NB4 (cell line): ENCODE measurements around the gene ZER1.

Source experiments
- DNase-seq: peaks from one replicate; pipeline ENCODE4 v3.0.0; 2010; ENCODE audit warnings: low read depth
- H3K4me3 ChIP-seq: one replicate; pipeline ENCODE4 v1.5.1; 2011; ENCODE audit warnings: mild to moderate bottlenecking, low read depth, low read length, moderate library complexity
- MAX ChIP-seq: IDR thresholded peaks from 2 replicates; pipeline ENCODE4 v1.6.1; 2011; ENCODE audit warnings: low read depth, low read length
- MYC ChIP-seq: IDR thresholded peaks from 2 replicates; pipeline ENCODE4 v1.6.1; 2011; ENCODE audit warnings: low read depth, low read length
- POLR2A ChIP-seq: IDR thresholded peaks from 2 replicates; pipeline ENCODE4 v1.6.1; 2011; ENCODE audit warnings: mild to moderate bottlenecking; ENCODE audit not compliant: insufficient read length; ENCODE audit errors: extremely low read depth
- TF ChIP-seq, protein P1 (sequence below): IDR thresholded peaks from one replicate; pipeline ENCODE4 v1.5.1; 2012; ENCODE audit warnings: low read depth, low read length

The ZER1 gene

DNA sequence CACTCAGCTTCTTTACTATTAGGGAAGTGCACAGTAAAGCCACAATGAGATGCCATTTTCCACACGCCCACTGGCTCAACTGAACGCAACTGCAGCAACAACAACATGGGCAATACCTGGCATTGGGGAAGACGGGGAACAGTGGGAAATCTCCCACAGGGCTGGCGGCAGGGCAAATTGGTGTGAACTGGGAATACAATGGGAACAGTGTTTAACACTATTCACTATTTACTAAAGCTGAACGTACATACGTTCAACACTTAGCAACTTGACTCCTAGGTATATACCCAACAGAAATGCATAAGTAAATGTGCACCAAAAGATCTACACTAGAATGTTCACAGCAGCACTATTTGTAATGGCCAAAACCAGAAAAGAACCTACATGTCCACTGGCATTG, 14.1 kb downstream of the ZER1 start:
- TF ChIP-seq MYC (no peak), POLR2A (no peak), MAX (no peak)
- no peak for DNase-seq
- no peak overlapping the region for H3K4me3 ChIP-seq

- TF ChIP-seq, protein P1, sequence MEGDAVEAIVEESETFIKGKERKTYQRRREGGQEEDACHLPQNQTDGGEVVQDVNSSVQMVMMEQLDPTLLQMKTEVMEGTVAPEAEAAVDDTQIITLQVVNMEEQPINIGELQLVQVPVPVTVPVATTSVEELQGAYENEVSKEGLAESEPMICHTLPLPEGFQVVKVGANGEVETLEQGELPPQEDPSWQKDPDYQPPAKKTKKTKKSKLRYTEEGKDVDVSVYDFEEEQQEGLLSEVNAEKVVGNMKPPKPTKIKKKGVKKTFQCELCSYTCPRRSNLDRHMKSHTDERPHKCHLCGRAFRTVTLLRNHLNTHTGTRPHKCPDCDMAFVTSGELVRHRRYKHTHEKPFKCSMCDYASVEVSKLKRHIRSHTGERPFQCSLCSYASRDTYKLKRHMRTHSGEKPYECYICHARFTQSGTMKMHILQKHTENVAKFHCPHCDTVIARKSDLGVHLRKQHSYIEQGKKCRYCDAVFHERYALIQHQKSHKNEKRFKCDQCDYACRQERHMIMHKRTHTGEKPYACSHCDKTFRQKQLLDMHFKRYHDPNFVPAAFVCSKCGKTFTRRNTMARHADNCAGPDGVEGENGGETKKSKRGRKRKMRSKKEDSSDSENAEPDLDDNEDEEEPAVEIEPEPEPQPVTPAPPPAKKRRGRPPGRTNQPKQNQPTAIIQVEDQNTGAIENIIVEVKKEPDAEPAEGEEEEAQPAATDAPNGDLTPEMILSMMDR: no peak
- no peak for DNase-seq
- H3K4me3 ChIP-seq: no peak overlapping the region
These were observed 18.1 kb downstream of the ZER1 start for GRCh38 chr9:128753627-128754026.

DNA sequence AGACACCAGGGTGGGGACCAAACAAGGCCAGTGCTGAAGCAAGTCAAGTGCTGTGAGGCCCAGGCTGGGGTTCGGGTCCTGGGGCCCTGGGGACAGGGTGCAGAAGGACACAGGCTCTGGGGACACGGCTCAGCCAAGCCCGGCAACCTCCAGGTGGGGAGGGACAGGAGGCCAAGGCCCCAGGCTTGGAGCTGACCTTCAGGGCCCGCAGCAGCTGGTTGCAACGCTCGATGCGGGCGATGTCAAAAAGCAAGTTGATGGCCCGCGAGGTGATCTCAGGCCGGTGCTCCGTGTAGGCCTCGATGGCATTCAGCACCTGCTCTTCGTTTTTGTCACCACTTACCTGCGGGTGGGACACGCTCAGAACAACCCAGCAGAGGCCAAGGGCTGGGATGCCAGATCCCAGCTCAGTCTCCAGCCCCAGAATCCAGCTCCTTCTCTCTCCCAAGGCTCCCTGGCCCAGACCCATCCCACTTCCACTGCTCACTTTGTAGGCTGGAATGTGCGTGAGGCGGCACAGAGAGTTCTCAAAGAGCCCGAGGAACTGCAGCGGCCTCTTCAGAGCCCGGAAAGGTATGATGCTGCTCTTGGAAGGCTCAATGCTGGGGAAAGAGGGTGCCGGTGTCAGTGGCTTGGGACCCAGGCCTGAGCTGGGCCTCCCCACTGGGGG, 20.7 kb downstream of the ZER1 start:
- TF ChIP-seq MYC: no peak
- no peak for TF ChIP-seq POLR2A
- TF ChIP-seq MAX: no peak
- TF ChIP-seq, protein P1: no peak
- H3K4me3 ChIP-seq: no peak overlapping the region
- no peak for DNase-seq

DNA sequence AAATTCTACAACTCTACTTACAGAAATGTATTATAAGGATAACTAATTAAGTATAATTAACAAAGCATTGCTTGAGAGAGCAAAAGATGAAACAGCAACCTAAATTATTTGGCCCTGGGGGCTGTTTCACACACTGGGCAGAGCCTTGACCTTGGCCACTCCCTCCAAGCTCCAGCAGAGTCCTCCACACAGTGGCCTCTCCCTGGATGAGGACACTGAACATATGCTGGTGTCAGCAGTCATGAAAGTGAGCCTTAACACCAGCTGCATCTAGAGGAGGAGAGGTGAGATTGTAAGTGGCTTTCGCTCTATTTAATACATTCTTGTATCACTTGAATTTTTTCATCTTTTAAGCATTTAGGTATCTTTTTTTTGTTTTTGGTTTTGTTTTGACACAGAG, 24.5 kb downstream of the ZER1 start:
- no peak for TF ChIP-seq MAX
- no peak for DNase-seq
- H3K4me3 ChIP-seq: no peak overlapping the region

DNA sequence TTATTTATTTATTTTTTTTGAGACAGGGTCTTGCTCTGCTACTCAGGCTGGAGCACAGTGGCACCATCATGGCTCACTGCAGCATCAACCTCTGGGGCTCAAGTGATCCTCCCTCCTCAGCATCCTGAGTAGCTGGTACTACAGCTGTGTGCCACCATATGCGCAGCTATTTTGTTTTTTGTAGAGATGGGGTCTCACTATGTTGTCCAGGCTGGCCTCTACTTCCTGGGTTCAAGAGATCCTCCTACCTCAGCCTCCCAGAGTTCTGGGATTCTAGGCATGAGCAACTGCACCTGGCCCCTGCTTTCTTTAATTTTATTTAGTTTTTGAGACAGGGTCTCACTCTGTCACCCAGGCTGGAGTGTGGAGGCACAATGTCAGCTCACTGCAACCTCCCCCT, 28.3 kb downstream of the ZER1 start:
- no peak for DNase-seq
- TF ChIP-seq, protein P1: no peak
- TF ChIP-seq MYC: no peak
- TF ChIP-seq MAX: no peak
- no peak for TF ChIP-seq POLR2A
- H3K4me3 ChIP-seq: no peak overlapping the region

DNA sequence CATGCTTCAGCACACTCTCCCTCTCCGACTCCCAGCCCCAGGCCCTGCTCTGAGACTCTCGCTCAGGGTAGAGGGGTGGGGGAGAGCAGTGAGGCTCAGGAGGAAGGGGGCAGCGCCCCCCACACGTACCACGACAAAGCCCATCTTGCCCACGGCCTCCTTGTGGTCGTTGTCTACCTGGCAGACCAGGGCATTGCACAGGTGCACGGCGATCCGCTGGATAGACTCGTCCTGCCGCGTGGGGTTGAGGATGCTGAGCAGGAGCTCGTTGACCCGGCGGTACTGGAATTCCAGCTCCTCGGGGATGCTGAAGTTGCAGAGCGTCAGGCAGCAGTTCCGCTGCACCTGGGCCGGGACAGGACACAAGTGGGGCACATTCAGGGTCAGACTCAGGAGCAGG, 29.3 kb downstream of the ZER1 start:
- H3K4me3 ChIP-seq: no peak overlapping the region
- TF ChIP-seq MYC: no peak
- TF ChIP-seq, protein P1: no peak
- no peak for TF ChIP-seq POLR2A
- no peak for TF ChIP-seq MAX
- DNase-seq: no peak

GRCh38 chr9:128735373-128735772, 36.4 kb downstream of the ZER1 start:
- DNase-seq: no peak

More at GRCh38 chr9:128735373-128735772, 36.4 kb downstream of the ZER1 start:
- no peak overlapping the region for H3K4me3 ChIP-seq
- TF ChIP-seq MAX (no peak), POLR2A (no peak), MYC (no peak)
- TF ChIP-seq, protein P1: no peak
